HG03565 (cell line): Measurements from ENCODE around the gene NRP1.
A peak's percentile ranks its signal among the peaks of the same experiment; 100 is the strongest.

Source experiments
- ATAC-seq: cut with Tn5 transposase; IDR thresholded peaks from one replicate; pipeline ENCODE4 v1.9.1; 2021; ENCODE audit warnings: mild to moderate bottlenecking, moderate library complexity; ENCODE audit not compliant: unreplicated experiment

Gene NRP1

DNA sequence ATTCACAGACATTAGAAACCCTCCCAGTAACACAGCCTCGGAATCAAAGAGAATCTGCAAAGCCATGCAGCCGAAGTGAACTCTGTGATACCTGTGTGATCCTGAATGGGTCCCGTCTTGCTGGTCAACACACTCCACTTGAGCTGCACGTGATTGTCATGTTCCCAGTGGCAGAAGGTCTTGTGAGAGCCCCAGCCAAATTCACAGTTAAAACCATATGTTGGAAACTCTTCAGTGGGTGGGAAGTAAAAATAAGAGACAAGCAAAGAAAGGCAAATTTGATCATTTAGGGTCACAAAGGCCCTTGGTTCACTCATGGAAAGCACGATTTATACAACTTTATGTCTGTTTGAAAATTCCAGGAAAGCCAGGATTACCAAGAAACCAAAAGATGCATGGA lies 142.3 kb downstream of the NRP1 start:
- no peak for ATAC-seq

DNA sequence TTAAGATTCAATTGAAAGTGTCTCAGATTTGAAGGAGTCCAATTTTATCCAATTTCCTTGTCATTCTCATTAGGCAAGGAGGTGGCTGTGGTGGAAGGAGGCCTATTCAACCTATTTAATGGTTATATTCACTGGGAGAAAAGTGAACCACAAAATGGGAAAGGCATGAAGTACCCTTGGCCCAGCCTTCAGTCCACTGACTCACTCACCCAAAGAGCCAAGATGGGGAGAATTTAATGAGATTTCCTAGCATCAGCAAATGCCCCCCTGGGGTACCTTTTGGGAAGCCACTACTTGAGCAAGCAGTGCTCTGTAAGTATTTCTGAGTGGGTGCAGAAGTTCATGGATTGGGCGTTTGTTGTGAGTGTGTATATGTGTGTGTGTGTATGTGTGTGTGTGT lies 144.1 kb downstream of the NRP1 start:
- ATAC-seq, result no peak

DNA sequence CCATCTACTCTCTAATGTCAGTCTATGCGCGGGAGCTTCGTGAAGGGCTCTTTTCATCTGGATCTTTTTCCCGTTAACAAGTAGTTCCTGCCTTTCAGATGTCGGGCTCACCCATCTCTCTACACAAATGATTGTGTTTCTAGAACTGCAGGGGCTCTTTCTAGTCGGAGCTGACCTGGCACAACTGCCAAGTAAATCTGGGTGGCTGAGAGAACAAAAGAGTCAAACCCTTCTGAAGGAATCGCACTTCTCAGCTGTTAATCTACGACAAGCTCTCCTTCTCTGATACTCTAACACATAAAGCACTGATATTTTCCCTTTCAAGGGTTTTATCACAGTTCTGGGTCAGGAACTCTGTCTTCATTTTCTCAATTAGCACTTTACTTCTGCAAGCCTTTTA lies 144.7 kb downstream of the NRP1 start:
- no peak for ATAC-seq

DNA sequence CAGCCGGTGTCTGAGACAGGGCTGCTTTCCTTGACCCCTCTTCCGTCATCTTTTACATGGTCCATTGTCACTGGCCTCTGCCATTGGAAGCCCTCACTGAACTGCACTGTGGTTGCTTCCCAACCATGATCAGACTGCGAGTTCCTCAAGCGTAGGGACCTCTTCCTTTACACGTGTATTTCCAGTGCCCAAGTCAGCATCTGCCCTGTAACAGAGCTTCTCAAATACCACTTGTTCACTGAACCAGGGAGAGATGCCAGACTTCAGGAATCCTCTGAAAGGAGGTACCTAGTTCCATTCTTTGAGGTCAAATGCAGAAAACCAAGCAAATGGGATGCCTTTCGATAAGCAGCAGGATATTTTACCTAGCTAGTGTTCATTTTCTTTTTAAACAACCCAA lies 145.1 kb downstream of the NRP1 start:
- no peak for ATAC-seq

DNA sequence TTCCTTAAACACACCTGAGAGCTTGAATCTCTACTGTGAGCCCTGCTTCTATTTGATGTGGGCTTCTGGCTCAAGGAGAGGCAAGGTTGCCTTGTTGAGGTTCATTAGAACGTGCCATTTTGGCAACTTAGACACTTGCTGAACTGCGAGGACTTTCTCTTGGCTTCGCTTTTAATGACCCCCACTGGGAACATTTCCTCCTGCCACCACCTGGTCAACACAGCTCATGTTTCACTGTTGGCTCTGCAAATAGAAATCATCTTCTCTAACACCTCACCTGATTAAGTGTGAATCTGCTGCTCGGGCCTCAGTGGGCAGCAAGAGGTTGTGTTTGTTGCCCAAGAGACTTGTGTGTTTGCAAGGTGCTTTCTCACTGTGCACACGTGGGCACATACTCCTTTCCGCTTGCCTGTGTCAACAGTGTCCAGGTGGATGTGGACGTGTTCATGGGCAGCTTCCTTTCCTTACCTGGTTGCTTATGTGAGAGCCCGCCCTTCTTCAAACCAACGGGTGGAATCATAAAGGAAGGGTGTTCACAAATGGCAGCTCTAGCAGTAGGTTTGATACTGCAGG lies 147.0 kb downstream of the NRP1 start:
- no peak for ATAC-seq

DNA sequence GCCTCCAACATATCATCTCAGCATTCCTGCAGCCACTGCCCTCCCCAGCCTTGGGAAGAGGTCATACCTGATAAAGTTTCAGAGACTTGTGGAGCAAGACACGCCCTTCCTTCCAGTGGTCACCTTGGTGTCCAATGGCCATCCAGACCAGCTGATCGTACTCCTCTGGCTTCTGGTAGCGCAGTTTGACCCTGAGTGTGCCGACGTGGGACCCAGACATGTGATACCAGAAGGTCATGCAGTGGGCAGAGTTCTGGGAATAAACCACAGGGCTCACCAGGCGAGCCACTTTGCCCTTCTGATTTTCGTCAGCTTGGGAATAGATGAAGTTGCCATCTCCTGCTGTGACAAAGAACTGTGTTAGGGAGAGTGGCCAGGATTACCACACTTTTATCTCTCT lies 148.3 kb downstream of the NRP1 start:
- ATAC-seq, result no peak

DNA sequence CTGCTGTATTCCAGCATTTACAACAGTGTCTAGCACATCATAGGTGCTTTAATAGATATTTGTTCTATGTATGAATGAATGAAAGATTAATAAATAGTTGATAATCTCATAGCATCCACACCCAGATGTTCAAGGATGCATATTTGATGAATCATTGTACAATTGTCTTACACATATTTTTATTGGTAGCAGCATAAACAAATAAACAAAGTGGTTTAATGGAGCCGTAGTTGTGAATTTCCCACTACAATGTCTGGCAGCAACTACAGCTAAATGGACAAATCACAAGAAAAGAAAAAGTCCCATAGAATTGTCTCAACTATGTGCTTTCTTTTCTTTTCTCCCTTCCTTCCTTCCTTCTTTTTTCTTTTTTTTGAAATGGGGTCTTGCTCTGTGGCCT lies 150.8 kb downstream of the NRP1 start:
- ATAC-seq, result no peak

DNA sequence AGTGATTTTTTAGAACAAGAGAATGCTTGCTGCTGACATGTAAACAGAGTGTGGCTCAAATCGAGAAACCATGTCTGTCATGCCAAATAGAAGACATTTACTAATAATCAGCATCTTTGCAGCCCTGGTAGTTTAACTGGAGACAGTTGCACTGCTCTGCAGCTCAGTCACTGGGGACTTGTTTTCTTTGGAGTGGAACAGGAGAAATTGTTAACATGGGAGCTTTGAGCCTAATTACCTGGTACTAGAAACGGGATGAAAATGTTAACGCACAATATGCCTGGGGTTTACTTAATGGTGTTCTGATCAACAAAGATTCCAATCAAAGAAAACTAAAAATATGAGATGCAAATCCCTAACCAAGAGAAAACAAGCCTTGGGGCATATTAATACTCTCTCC lies 153.5 kb downstream of the NRP1 start:
- ATAC-seq, result no peak

DNA sequence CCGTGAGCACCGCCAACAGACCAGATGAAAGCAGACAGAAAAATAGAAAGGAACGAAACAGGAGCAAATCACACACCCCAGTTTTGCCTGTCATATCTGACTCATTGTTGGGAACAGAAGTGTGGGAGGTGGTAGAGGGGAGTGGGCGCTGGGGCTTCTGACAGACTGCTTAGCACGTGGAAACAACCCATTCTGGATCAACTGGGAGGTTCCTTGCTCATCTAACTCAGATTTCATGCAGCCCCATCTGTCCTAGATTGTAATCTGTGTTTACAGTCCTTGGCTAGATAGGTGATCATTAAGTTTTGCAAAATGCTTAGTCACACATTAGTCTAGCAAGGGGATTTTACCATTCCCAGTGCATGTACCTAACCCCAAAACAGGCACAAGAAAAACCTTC lies 154.1 kb downstream of the NRP1 start:
- ATAC-seq, result no peak

DNA sequence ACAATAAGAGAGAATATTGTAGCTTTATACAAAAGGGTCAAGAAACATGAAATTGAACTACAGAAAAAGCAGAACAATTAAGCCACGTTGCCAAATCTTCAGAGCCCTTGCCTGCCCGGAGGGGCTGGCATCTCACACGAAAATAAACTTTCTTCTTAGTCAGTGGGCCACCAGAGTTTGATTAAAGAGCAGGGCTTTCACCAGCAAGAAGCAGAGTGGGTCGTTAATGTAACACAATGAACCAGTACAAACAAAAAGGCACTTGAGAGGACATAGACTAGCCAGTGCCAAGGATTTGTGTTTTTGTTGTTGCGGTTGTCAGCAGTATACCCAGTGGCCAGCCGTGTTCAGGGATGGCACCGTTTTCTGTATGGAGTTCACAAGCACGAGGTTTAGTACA lies 155.4 kb downstream of the NRP1 start:
- ATAC-seq, result no peak

DNA sequence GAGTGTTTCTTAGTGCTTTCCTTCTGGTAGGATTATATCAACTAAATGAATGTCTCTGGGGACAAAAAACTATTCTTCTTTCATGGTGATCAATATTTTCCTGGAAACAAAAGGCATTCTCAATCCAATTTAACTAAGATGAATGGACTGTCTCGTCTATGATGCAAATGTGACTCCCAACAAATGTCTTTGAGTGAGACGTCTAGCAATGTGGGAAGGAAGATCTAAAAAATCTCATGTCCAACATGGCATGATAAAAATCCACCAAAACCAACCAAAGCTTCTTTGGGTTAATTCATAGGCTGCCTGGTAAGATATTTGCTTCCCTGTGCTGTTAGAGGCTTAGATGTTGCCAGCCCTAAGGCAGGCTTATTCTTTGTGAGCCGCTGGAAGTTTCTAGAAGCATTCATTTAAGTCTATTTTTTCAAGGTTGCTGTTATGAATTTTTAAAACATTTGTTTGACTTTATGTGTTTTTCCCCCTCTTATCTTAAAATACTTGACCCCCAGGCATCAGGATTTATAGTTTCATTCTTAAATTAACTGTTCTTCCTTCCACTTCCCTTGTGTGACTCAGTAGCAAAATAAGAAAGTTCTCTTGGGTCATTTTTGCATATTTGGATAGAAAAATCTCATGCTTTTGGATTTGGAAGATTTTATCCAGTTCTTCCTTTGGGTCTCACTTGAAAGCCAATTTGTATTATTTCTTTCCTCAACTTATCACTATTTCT lies 156.3 kb downstream of the NRP1 start:
- no peak for ATAC-seq

DNA sequence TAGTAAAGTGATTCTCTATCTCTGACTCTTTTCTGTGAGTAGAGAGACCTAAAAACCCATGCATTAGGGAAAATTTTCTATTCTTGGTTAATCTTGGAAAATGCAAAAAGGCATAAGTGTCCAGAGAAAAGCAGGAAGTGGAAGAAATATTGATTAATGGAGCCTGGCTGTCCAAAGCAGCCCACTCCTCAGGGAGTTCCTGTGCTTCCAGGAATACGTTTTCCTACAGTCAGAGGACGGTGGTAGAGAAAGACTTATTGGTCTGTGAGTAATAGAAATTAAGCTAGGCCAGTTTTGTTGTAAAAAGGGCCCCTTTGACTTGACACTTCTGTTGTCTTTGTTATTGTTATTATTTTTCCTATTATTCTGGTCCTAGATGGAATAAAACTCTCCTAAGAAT lies 157.8 kb downstream of the NRP1 start:
- no peak for ATAC-seq

DNA sequence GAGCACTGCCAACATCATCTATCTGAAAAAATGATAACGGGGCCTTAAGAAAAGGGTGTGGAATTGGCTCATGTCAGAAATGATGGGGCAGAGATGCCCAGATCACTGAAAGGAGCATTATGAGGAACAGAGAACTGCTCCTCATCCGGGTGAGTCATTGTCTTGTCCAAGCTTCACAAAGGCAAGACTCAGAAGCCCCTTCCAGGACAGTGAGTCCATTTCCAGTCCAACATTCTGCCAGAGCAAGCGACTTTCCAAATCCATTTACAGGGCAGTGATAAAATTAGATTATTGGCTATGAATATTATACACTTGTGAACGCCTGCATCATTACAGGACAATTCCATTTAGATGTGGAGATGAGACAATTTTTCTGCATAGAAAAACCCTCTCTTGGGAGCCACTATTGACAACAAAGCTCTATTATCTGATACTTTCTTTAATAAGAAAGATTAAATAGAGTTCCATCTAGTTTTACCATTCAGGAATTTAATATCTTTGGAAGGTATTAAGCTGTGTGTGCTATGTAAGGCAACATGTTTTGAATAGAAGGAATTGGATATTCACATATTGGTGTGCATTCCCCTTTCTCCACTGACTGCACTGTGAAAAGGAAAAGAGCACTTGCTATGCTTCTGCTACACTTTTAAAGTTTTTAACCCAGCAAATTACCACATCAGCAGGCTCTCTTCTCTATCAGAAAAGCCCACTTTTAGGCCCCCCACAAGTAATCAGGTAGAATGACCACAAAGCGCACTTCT lies 159.6 kb downstream of the NRP1 start:
- ATAC-seq, result no peak

DNA sequence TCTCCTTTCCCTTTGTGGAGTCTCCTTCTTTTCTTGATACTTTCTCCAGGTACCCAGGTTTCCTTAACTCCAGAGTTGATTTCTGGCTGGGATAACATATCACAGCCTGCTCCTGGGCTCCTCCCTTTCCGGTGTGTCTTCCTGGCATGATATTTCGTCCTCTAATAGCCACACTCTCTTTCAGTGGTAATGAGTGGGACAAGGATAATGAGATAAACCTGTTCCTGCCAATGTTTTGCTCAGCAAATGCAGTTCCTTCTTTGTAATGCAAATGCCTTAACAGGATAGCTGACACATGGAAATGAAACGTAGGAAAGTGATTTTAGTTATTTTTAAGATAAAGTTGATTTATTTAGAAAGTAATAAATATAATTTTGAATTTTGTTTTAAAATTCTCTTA lies 168.6 kb downstream of the NRP1 start:
- no peak for ATAC-seq

DNA sequence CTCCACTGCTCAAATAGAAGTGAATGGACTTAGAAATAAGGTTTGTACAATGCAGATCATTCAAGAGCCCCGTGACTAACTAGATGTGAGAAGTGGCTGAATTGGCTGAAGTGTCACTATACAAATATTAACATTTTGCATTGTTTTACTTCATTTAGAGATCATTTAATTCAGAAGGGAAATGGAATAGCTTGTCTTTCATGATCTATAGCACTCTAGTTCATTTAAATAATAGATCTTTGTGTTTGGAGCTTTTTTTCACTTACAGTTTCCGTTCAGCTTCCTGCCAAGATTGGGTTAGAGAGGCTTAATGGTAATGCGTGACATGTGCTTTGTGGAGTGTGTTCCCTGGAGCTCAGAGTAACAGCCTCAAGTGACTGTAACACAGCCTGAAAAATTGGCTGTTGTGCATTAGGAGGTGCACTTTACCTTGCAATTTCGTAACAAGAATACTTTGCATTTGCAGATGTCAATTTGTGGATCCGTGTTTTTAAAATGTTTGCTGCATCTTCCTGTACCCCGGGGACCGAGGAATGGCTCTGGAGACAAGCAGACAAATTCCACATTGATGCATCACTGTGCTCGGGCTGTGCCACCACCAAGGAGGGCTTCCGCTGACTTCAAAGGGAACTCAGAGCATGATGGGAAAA lies 170.3 kb downstream of the NRP1 start:
- ATAC-seq, result no peak

DNA sequence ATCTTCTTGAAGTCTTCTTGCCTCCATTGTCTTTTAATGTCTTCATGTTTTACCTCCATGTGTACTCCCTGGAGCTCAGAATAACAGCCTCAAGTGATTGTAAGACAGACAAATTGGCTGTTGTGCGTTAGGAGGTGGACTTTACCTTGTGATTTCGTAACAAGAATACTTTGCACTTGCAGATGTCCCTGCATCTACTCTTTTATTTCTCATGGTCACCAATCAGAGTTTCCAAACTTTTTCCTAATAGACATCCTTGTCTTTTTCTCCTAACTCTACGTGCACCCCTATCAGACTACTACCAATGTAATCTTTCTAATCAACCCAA lies 172.3 kb downstream of the NRP1 start:
- ATAC-seq, result no peak

DNA sequence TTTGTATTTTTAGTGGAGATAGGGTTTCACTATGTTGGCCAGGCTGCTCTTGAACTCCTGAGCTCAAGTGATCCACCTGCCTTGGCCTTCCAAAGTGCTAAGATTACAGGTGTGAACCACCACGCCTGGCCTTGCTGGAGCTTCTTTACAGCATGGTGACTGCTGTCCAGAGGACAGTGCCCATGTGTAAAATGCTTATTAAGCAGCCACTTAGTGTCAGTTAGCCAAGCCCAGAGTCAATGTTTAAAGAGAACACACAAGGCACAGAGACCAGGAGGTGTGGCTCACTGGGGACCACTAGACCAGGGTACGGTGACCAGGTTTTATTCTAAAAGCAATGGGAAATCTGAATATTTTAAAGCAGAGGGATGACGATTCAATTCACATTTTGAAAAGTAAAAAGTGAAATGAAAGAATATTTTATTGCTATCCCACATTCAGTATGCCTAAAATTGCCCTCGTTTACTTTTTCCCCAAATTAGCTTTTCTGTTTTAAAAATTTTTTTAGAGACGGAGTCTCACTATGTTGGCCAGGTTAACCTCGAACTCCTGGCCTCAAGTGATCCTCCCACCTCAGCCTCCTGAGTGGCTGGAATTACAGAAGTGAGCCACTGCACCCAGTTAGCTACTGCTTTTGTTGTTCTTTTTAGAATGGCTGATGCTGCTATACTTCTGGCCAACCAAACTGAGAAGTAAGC lies 172.8 kb downstream of the NRP1 start:
- no peak for ATAC-seq

DNA sequence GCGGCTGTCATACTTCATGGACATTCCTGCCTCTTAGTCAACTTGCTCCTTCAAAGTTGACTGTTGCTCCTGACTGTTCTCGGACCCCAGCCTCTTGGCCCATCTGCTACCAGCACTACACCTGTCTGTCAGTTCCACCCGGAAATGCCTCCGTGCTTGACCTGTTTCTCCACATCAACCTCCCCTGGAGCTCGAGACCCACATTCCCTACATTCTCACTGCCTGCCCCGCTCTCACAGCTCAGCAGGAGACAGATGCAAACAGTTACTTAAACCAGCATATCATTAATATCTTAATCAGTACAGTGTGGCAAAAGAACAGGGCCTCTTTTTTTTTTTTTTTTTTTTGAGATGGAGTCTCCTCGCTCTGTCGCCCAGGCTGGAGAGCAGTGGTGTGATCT lies 174.3 kb downstream of the NRP1 start:
- ATAC-seq, result no peak

DNA sequence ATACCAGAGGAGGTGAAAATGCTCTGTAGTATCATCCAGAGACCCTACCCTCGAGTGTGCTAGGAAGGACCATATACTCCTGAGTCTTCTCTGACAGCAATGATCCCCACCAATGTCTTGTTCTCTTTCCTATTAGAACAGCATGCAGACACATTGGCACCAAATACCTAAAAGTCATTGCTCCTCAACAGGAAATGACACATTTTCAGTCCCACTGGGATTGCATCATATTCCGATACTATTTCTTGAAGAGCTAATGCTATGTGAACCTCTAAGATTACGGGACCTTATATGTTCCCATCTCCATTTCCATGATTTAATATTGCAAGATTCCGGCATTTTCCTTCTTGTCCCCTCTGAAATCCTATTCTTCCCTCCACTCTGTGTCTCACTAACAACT lies 177.4 kb downstream of the NRP1 start:
- ATAC-seq, result no peak

DNA sequence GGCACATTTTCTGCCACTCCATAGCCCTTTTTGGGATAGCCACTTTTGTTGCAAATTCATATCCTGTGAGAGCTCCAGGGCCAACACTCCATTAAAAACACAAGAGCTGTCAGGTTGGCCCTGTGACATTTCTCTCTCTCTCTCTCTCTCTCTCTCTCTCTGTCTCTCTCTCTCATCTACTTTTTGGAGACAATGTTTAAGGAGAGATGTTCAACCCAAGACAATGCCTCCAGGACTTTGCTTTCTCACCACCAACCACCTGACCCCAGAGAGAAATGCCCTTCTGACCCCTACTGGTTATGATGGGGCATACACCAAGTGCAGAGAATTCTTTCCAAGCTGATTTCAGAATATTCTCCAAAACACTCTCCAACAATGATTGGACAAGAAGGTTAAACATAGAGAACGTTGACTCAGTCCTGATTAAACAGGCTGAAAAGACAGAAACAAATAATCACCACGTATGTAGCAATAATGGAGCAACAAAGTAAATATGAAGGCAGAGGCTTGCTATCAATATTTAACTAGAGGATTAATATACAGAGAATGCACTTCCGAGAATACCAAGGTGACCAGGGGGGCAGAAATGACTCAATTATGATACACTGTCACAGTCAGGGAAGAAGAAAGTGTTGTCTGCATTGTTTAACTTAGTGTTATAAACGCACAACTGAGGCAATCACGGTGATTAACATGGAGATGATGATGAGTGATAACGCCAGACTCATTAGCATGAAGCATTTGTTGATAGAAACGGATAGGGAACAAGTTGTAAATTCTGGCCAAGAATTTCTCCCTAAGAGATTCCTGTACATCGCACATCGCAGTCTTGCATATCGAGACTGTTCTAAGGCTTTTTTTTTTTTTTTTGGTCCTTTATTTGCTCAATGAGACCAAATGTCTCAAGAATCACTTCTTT lies 178.5 kb downstream of the NRP1 start:
- peak; percentile 68 for ATAC-seq
